MM.1S (cell line): ENCODE results near the gene FAM241A.

ENCODE experiments used
- DNase-seq: peaks from one replicate; pipeline ENCODE4 v3.0.0-alpha.2; 2015
- H2AFZ ChIP-seq: fragments of 300-600 bp; sonication (generic); 2 replicates; pipeline ENCODE4 v1.6.0; 2016; ENCODE audit warnings: antibody characterized with exemption, low read length
- H3F3A ChIP-seq: fragments of 300-600 bp; sonication (generic); 2 replicates; pipeline ENCODE4 v1.6.1; 2016; ENCODE audit warnings: mild to moderate bottlenecking, antibody characterized with exemption, low read length, moderate library complexity, mixed read lengths; ENCODE audit not compliant: insufficient read depth
- H3K27ac ChIP-seq: fragments of 300-600 bp; sonication (generic); 2 replicates; pipeline ENCODE4 v1.5.1; 2016; ENCODE audit warnings: mild to moderate bottlenecking, low read length
- H3K27me3 ChIP-seq: fragments of 300-600 bp; sonication (generic); replicated peaks from 2 replicates; pipeline ENCODE4 v1.6.0; 2016; ENCODE audit warnings: low read length; ENCODE audit not compliant: insufficient read depth
- H3K36me3 ChIP-seq: fragments of 300-600 bp; sonication (generic); replicated peaks from 2 replicates; pipeline ENCODE4 v1.6.1; 2016; ENCODE audit warnings: mild to moderate bottlenecking, low read length, mixed read lengths; ENCODE audit not compliant: insufficient read depth
- H3K4me1 ChIP-seq: fragments of 300-600 bp; sonication (generic); 2 replicates; pipeline ENCODE4 v1.6.1; 2016; ENCODE audit warnings: low read length, mixed read lengths
- H3K4me2 ChIP-seq: fragments of 300-600 bp; sonication (generic); 2 replicates; pipeline ENCODE4 v1.6.0; 2016; ENCODE audit warnings: low read depth, low read length
- H3K4me3 ChIP-seq: fragments of 300-600 bp; sonication (generic); 2 replicates; pipeline ENCODE4 v1.5.1; 2016; ENCODE audit warnings: low read length, mixed read lengths
- H3K79me2 ChIP-seq: fragments of 300-600 bp; sonication (generic); 2 replicates; pipeline ENCODE4 v1.6.1; 2016; ENCODE audit warnings: mixed run types, low read length, mixed read lengths
- H3K9ac ChIP-seq: fragments of 300-600 bp; sonication (generic); 2 replicates; pipeline ENCODE4 v1.6.1; 2016; ENCODE audit warnings: low read length, mixed read lengths
- H3K9me2 ChIP-seq: fragments of 300-600 bp; sonication (generic); replicated peaks from 2 replicates; pipeline ENCODE4 v1.6.1; 2016; ENCODE audit warnings: mild to moderate bottlenecking, low read length, mixed read lengths; ENCODE audit not compliant: insufficient read depth
- H3K9me3 ChIP-seq: fragments of 300-600 bp; sonication (generic); replicated peaks from 2 replicates; pipeline ENCODE4 v1.6.1; 2016; ENCODE audit warnings: mild to moderate bottlenecking, low read length, mixed read lengths; ENCODE audit not compliant: insufficient read depth
- H4K20me1 ChIP-seq: fragments of 300-600 bp; sonication (generic); 2 replicates; pipeline ENCODE4 v1.6.1; 2016; ENCODE audit warnings: mild to moderate bottlenecking, low read length, moderate library complexity, mixed read lengths; ENCODE audit not compliant: insufficient read depth
- CTCF ChIP-seq: fragments of 300-600 bp; sonication (generic); IDR thresholded peaks from 2 replicates; pipeline ENCODE4 v1.5.1; 2016; ENCODE audit warnings: antibody characterized with exemption, low read length, mixed read lengths
- EZH2 ChIP-seq: fragments of 300-600 bp; sonication (generic); optimal IDR thresholded peaks from 2 replicates; pipeline ENCODE3; 2017; ENCODE audit warnings: low read depth, mild to moderate bottlenecking, antibody characterized with exemption, low read length, mixed read lengths
- EZH2phosphoT487 ChIP-seq: fragments of 300-600 bp; sonication (generic); IDR thresholded peaks from 2 replicates; pipeline ENCODE4 v1.6.1; 2018; ENCODE audit warnings: antibody characterized with exemption, low read length

FAM241A gene

DNA sequence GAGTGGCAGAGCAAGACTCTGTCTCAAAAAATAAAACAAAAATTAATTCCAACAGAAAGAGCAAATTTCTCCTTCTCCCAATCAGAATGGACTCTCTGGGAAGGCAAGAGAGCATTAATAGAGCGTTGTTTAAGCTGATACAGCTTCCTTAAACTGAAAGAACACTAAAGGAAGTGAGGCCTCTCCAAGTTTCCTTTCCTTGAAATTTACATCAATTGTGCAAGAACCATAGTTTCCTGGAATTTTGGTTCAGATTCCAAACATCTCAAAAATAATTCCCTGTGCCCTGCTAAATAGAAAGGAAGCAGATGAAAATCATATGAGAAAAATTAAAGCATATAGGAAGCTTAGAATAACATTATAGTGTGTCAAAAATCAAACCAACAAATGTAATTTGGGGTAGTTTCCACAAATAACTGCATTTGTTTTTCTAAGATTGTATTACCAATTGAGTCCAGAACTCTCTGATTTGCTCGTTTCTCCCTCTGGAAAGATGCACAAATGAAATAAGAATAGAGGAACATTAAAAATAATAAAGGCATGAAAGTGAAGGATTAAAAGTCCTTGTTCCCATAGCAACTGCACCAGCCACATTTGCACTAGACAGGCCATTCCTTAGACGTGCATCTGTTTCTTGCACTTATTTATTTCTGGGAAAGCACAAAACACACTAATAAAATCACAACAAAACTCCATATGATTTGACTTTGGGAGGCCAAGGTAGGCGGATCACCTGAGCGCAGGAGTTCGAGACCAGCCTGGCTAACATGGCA is 3.7 kb upstream of the FAM241A start:
- peaks cover 7% of the 10 kb centered on the region for H3F3A ChIP-seq
- H3K27me3 ChIP-seq: no peaks in the 10 kb centered on the region
- TF ChIP-seq CTCF (no peak), EZH2 (no peak), EZH2phosphoT487 (no peak)
- H3K79me2 ChIP-seq: peaks cover 3% of the 10 kb centered on the region
- H3K9me2 ChIP-seq: no peaks in the 10 kb centered on the region
- no peak overlapping the region for H3K27ac ChIP-seq
- H3K4me3 ChIP-seq: no peak overlapping the region
- H3K9ac ChIP-seq: no peak overlapping the region
- DNase-seq: no peak
- no peak overlapping the region for H2AFZ ChIP-seq
- no peaks in the 10 kb centered on the region for H4K20me1 ChIP-seq
- no peaks in the 10 kb centered on the region for H3K36me3 ChIP-seq
- H3K9me3 ChIP-seq: no peaks in the 10 kb centered on the region
- H3K4me2 ChIP-seq: no peak overlapping the region
- H3K4me1 ChIP-seq: 0 out of 2 replicates have a peak, but pooled peaks cover under 1% of the 10 kb centered on the region

- no peak for DNase-seq
- no peak overlapping the region for H3K4me3 ChIP-seq
- H3K9ac ChIP-seq: no peak overlapping the region
- H3K9me3 ChIP-seq: no peaks in the 10 kb centered on the region
- no peak overlapping the region for H3K27ac ChIP-seq
- TF ChIP-seq EZH2 (no peak), EZH2phosphoT487 (no peak), CTCF (no peak)
- no peaks in the 10 kb centered on the region for H4K20me1 ChIP-seq
- H3K4me2 ChIP-seq: no peak overlapping the region
- peaks cover 10% of the 10 kb centered on the region for H3K79me2 ChIP-seq
- no peak overlapping the region for H2AFZ ChIP-seq
- peaks cover 7% of the 10 kb centered on the region; the same call in 1 of the 2 replicates for H3K4me1 ChIP-seq
- no peaks in the 10 kb centered on the region for H3K36me3 ChIP-seq
- no peaks in the 10 kb centered on the region for H3K9me2 ChIP-seq
- peaks cover 7% of the 10 kb centered on the region for H3F3A ChIP-seq
- no peaks in the 10 kb centered on the region for H3K27me3 ChIP-seq
These were observed 3.1 kb upstream of the FAM241A start for GRCh38 chr4:112142182-112142581.

DNA sequence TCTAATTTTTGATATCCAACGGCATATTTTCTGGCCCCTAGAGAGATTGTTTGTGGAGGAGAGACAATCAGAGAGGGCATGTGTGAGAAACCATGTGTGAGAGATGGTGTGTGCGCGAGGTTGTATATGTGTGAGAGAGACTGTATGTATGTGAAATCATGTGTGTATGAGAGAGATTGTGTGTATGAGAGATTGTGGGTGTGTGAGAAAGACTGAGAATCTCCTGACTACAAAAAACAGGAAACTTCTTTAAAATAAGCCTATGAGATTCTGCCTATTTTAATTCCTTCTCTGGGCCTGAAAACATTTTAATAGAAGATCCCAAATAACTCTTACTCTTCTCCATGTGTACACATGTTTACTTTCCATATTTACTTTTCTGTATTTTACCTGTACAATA is 1.5 kb upstream of the FAM241A start:
- Histone ChIP-seq H4K20me1 (no peaks in the 10 kb centered on the region), H3K4me1 (peaks cover 10% of the 10 kb centered on the region; the same call in 1 of the 2 replicates), H3K9me2 (no peaks in the 10 kb centered on the region), H3F3A (peaks cover 7% of the 10 kb centered on the region), H3K27me3 (no peaks in the 10 kb centered on the region), H3K9ac (no peak overlapping the region), H3K4me2 (no peak overlapping the region), H3K27ac (no peak overlapping the region), H3K36me3 (no peaks in the 10 kb centered on the region), H3K9me3 (no peaks in the 10 kb centered on the region), H2AFZ (no peak overlapping the region), H3K4me3 (no peak overlapping the region), H3K79me2 (peaks cover 16% of the 10 kb centered on the region)
- no peak for DNase-seq
- TF ChIP-seq EZH2phosphoT487: no peak
- TF ChIP-seq CTCF: no peak
- no peak for TF ChIP-seq EZH2
